HUDEP-2 (cell line): ENCODE results near the gene LAMA3.
"Not testable (repeated sequence)": the region's sequence is repeated elsewhere in the genome, so short reads cannot be mapped to it uniquely, and the experiment has no call there.

Source experiments
- DNase-seq, 76 experiments: peaks; one replicate each; lab custom pipeline; 2025; ENCODE audit not compliant: unreplicated experiment in 76 of 76; lab: John Stamatoyannopoulos, UW

Gene LAMA3

DNA sequence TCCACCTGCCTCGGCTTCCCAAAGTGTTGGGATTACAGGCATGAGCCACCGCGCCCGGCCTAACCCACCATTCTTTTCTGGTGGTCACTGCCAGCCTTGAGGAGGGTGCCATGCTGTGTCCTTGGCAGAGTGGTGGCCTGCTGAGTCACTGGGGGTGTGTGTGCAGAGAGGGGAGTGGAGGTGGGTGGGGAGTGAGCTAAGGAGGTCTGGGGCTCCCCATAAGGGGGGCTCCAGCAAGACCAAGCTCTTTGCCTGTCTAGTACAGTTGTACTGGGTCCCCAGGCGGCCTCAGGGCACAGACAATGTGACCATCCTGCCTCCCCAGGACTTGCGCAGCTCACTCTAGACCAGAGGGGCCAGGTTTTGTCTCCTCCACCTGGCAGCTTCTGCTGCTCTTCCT, 36.1 kb downstream of the LAMA3 start:
- DNase-seq = no peak

DNA sequence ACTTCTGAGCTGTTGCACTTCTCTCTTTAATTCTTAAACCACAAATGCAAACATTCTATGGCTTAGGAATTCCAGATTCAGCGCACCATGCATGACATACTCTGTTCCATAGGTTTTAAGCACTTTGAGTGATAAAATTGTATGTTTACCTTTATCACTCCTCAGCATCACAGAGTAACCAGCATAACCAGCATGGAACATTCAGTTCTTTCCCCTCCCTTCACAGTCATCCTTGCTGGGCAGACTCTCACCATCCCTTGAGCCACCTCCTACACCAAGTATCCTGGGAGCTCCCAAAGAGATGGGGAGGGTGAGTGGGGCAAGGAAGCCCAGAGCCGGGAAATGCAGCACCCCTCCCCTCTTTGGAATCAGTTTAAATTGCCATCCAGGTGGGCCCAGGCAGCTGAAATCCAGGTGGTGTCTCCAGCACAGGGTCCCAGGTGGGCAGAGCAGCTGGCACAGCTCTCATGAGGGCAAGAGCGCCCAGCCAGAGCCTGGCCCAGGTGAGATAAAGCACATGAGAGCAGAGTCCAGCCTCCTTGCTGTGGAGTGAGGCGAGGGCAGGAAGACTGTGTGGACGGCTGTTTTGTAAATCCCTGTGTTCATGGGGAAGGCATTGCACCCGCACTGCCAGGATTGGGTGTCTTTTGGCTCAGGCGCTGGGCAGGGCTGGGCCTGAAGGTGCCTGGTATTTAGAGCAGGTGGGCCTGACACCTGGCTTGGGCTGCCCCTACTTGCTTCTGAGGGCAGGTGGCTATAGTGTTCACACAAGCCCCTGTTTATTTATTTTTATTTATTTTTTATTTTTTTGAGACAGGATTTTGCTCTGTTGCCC, 36.8 kb downstream of the LAMA3 start:
- no peak for DNase-seq

DNA sequence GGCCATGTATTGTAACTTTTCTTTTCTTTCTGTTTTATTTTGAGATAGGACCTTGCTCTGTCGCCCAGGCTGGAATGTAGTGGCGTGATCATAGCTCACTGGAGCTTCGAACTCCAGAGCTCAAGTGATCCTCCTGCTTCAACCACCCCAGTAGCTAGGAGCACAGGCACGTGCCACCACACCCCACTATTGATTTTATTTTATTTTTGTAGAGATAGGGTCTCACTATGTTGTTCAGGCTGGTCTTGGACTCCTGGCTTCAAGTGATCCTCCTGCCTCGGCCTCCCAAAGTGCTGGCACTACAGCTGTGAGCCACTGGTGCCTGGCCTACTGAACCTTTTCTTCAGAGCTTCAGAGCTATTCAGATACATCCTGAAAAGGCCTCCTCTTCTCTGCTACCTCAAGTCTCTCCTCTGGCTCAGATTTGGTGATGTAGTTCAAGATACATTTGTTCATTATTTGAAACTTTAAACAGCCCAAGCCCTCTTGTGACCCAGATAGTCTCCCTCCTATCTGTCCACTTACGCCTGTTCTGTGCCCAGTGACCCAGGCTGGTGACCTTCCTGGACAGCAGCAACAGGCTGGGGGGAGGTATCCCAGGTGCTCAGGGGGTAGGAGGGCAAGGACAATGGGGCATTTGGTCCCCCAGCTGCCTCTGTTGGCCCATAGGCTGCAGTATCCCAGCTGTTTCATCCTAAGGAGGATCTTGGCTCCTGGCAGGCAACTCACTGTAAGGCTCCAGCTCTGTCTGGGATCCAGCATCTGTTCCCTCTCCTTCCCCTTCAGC, 38.6 kb downstream of the LAMA3 start:
- DNase-seq = no peak

GRCh38 chr18:23730857-23731256, 41.6 kb downstream of the LAMA3 start:
- no peak for DNase-seq

DNA sequence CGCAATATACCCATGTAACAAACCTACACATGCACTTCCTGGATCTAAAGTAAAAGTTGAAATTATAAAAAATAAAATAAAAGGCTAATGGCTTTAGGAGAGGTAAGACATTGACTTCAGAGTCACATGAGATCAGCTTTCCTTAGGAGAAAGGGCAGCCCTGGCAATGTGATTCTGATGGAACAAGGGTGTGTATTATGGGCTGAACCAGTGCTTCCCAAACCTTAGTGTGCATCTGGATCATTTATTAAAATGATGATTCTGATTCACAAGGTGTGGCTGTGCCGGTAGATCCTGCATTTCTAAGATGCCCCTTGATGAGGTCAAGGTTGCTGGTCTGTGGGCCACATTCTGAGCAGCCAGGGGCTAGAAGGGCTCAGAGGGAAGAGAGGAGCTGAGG, 42.6 kb downstream of the LAMA3 start:
- no peak for DNase-seq

DNA sequence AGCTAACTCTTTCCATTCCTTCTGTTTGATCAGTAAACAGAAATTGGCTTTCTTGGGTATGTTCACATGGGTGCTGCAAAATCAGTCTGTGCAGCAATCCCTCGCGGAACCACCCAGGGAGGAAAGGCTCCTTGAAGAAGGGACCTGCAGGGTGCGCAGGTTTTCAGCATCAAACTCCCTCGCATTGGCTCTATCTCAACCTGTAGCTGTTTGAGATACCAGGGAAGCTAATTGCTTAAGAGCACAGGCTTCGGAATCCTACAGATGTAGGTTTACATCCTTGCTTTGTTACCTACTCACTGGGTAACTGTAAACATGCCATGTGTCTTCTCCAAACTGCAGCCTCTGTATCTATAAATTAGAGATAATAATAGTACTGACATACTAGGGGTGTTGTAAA, 43.2 kb downstream of the LAMA3 start:
- DNase-seq = no peak

GRCh38 chr18:23733265-23733664, 44.0 kb downstream of the LAMA3 start:
- DNase-seq = not testable (repeated sequence)

- no peak for DNase-seq
These were observed 44.6 kb downstream of the LAMA3 start for GRCh38 chr18:23733895-23734294.

DNA sequence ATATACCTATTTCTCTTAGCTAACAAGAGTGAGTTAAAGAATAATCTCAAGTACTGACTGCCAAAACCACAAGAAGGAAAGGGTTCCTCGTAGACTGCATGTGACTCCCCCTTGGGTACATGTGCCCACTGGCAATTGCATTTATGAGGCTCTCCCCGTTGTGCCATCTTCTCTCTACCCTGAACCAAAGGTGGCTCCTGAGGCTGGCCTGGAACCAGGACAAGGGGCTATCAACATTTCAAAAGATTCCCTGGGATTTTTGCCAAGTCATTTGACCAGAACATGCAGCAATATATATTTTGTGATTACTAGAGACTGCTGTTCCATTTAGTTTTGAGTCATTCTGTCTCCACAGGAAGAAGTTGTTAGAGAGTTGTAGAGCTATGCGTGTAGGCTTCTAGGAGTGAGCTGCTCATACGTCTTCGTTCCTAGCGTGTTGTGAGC, 45.8 kb downstream of the LAMA3 start:
- no peak for DNase-seq

DNA sequence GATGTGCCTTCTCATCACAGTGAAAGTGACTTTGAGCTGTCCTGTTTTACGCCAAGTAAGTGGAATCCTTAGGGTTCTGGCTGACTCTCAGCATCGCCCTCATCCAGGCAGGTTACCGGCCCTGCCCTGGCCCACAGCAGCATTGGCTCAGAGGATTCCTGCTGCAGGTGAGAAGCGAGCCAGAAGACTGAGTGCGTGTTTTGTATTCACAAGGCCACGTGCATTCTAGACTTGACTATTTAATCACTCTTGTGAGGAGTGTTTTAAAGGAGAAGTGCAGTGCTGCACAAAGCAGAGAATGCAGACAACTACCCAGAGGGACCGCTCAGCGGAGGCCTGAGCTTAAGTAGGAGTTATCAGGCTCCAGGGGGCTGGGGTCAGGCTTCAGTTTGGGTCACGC, 48.3 kb downstream of the LAMA3 start:
- DNase-seq = no peak

- DNase-seq = no peak
These were observed 48.9 kb downstream of the LAMA3 start for GRCh38 chr18:23738151-23738550.

DNA sequence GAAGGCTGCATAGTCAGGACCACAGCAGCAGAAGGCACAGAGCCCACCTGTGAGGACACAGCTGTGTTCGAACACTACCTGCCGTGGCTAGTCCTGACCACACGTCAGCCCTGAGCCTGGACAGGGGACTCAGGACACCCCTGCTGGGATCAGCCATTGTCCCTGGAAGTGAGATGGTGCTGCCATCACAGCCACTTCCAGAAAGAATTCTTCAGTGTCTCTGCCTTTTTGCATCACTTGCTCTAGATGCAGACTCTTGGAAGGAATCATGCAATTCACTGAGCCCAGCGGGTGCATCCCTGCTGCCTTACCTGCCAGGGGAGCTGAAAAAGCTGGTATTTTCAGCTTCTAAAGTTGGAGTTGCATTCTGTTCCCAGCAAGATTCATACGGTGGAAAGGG, 49.3 kb downstream of the LAMA3 start:
- no peak for DNase-seq

DNA sequence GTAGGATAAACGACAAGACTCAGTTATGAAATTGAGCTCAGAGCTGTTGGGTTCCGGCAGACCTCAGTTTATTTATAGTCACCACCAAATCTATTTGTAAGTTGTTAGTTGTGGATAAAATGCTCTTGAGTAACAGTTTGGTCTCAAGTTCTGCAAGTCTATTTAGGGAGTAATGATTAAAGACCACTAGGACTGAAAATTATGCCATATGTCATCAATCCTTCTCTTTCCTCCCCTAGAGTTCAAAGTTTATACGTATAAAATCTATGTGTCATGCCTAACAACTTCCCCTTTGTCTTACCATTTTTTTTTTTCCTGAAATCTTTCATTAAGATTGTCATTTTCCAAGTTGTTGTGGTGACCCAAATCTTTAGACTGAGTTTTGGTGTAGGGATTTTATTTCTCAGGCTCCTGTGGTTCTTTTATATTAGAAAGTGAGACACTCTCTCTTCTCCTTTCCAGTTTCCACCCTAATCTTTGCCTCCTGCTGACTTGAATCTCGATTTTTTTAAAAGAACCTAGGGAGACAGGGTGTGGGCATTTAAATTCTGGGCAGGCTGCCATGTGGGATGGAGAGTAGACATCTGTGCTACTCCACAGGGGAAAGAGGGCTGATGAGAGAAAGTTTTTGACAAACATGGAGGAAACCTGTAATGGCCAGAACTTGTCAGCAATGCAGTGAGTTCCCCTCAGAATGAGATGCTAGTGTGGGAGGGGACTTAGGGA, 51.0 kb downstream of the LAMA3 start:
- peak in 27 of 76 experiments; percentile 1 to 45 (median 21) for DNase-seq

GRCh38 chr18:23741967-23742366, 52.7 kb downstream of the LAMA3 start:
- DNase-seq = not testable (repeated sequence)

- DNase-seq = peak in 1 of 76 experiments; percentile 4
These were observed 54.6 kb downstream of the LAMA3 start for GRCh38 chr18:23743733-23744333.

DNA sequence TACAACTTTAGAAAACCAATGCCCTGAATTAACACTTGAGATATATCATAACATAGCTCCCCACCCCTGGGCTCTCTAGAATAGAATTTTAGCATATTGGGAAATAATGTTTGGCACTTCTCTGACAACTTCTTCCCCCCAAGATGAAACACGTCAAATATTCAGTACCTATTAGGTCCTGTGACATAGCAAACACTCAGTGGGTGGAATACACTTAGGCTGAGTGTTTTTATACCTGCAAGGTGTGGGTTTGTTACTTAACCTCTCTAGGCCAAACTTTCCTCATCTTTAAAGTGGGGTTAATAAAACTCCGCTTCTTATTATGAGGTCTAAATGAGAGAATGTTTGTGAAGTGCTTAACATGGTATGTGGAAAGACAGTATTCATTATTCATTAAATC, 56.1 kb downstream of the LAMA3 start:
- DNase-seq = no peak

- DNase-seq = no peak
These were observed 57.6 kb downstream of the LAMA3 start for GRCh38 chr18:23746851-23747250.

DNA sequence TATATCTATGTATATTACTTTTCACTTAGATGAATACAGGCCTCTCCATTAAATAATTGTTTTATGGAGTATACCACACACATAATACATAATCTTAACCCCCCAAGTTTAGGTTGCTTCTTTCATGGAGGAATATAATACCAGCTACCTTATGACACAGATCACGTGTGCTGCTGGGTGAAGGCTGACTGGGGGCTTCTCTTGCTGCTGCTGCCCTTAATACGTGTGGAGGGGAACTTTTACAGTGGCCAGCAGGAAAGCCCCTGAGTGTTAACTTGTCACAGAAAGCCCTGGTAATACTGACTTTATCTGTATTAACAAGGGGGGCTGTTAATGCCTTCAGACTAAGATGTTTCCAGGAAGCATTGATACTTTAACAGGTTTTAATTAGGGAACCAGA, 63.1 kb downstream of the LAMA3 start:
- no peak for DNase-seq

GRCh38 chr18:23752796-23753195, 63.5 kb downstream of the LAMA3 start:
- no peak for DNase-seq

DNA sequence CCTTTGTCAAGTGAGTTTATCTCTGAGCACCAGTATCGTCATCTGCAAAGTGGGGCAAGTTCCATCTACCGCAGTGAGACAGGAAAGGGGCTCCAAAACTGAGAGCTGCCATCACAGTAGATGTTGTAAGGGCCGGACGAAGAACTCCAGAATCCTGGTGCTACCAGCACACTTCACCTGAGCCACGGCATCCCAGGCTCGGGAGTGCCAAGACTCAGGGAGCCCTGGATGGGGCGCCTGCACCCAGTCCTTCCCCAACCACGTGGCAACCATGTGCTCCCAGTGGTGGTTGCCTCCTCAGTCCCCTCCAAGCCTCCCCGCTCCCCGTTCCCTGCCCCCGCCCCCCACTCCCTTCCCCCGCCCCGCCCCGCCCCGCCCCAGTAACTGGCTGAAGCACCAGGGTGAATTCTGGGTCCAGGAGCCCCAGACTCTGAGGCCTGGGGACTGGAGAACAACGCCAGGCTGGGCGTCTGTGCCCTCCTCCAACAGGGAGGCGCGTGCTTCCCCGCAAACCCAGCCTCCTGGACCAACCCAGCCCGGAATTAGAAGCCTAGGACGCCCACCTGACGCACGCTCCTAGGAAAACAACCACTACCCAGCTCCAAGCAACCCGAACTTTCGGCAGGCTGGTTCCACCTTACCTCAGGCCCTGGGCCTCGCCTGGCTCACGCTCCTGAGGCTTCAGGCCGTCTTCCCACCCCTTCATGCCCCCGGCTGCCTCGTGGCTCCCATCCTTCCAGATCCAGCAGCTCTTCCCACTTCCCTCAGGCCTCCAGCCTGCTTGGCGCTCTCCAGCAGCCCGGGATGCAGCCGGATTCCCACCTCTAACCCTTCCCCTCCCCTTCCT, 67.6 kb downstream of the LAMA3 start:
- DNase-seq = no peak
